ENCODE measurements around the gene LAMP5. TPM values are rescaled to one million over a fixed set of nuclear protein-coding genes. Genes with fewer than 3 reads are reported as not detected.

LAMP5 gene
- total and polyA plus RNA-seq, 9 of the 15 experiments (the other 6 are each of a cell fraction or from before 2014, with no cell fraction given): not detected

GRCh38 chr20:9535449-9535848, 21.1 kb downstream of the LAMP5 start:
- 0% methylated on average over 2 of the region's 2 CpGs for WGBS (ENCODE audit: insufficient coverage, low coverage, missing lambda C conversion rate)
- ATAC-seq (no peak), DNase-seq (ENCODE audit: extremely low read depth in 1 of 4, low spot score in 3 of 4) (no peak), FAIRE-seq (no peak)
- Histone ChIP-seq H3K4me1 (replicated peaks in 1 of 2; ENCODE audit: control insufficient read depth in 2 of 2, insufficient read depth in 2 of 2, low read length in 2 of 2) (no peaks in the 10 kb centered on the region), H3K27ac (ENCODE audit: extremely low read depth, low read depth, low read length) (no peak overlapping the region), H3K4me3 (no peak overlapping the region), H3K4me2 (ENCODE audit: insufficient read depth, low read length) (no peak overlapping the region), H3K79me2 (ENCODE audit: control insufficient read depth, insufficient read depth, low read length) (no peaks in the 10 kb centered on the region), H3K9me1 (ENCODE audit: control insufficient read depth, insufficient read depth, low read length) (no peaks in the 10 kb centered on the region), H3K9me3 (replicated peaks; ENCODE audit: control insufficient read depth, insufficient read depth, low read depth, low read length) (no peaks in the 10 kb centered on the region), H3K27me3 (ENCODE audit: control insufficient read depth in 2 of 2, insufficient read depth in 2 of 2, low read length in 2 of 2) (no peaks in the 10 kb centered on the region), H4K20me1 (replicated peaks; ENCODE audit: control insufficient read depth, insufficient read depth, low read length) (no peaks in the 10 kb centered on the region), H3K36me3 (ENCODE audit: control insufficient read depth, insufficient read depth, low read length) (no peaks in the 10 kb centered on the region), H2AFZ (ENCODE audit: low read depth, low read length) (no peak overlapping the region), H3K9ac (ENCODE audit: insufficient read depth in 1 of 2, low read depth in 2 of 2, low read length in 2 of 2) (no peak overlapping the region)
- TF ChIP-seq CC2D1A (IDR thresholded peaks at IDR 0.05) (no peak), BDP1 (IDR thresholded peaks at IDR 0.05; ENCODE audit: insufficient read depth, insufficient read length) (no peak), CEBPB (tag; IDR thresholded peaks at IDR 0.05) (no peak), HNRNPL (IDR thresholded peaks at IDR 0.05; ENCODE audit: low read depth, low read length) (no peak), NR3C1 (CRISPR knock-in tag; IDR thresholded peaks at IDR 0.05) (no peak), ZKSCAN1 (IDR thresholded peaks at IDR 0.05; ENCODE audit: low read depth, low read length) (no peak), TARDBP (IDR thresholded peaks at IDR 0.05) (no peak), ZNF695 (CRISPR knock-in tag; IDR thresholded peaks at IDR 0.05) (no peak), POLR3G (IDR thresholded peaks at IDR 0.05; ENCODE audit: extremely low read depth, insufficient read length, insufficient replicate concordance) (no peak), SMAD4 (CRISPR knock-in tag; conservative IDR thresholded peaks at IDR 0.05) (no peak)
- TF ChIP-seq, protein P1, sequence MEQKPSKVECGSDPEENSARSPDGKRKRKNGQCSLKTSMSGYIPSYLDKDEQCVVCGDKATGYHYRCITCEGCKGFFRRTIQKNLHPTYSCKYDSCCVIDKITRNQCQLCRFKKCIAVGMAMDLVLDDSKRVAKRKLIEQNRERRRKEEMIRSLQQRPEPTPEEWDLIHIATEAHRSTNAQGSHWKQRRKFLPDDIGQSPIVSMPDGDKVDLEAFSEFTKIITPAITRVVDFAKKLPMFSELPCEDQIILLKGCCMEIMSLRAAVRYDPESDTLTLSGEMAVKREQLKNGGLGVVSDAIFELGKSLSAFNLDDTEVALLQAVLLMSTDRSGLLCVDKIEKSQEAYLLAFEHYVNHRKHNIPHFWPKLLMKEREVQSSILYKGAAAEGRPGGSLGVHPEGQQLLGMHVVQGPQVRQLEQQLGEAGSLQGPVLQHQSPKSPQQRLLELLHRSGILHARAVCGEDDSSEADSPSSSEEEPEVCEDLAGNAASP (IDR thresholded peaks at IDR 0.05): no peak
- in situ Hi-C loops (cut with MboI): no loop called here
- no TSS peak for BruUV-seq (replicated peaks)
- intact Hi-C loops (cut with micrococcal nuclease): no loop called here
- ChIA-PET POLR2A (no interaction called here), CTCF (ENCODE audit: low intra/inter-chr PET ratio) (no interaction called here)

Measured in K562 (cell line).